Activated gamma-delta T cell (primary cell): ENCODE measurements around the gene ALB.

Source experiments
- DNase-seq: peaks from one replicate; lab custom pipeline; 2025; lab: John Stamatoyannopoulos, UW

ALB gene

DNA sequence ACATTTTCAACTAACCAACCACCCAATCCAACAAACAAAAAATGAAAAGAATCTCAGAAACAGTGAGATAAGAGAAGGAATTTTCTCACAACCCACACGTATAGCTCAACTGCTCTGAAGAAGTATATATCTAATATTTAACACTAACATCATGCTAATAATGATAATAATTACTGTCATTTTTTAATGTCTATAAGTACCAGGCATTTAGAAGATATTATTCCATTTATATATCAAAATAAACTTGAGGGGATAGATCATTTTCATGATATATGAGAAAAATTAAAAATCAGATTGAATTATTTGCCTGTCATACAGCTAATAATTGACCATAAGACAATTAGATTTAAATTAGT, 27.7 kb downstream of the ALB start:
- no peak for DNase-seq

GRCh38 chr4:73432169-73433000, 28.3 kb downstream of the ALB start:
- no peak for DNase-seq

GRCh38 chr4:73433140-73433539, 29.1 kb downstream of the ALB start:
- DNase-seq: no peak

GRCh38 chr4:73434311-73434710, 30.2 kb downstream of the ALB start:
- no peak for DNase-seq

- no peak for DNase-seq
These were observed 31.9 kb downstream of the ALB start, which contains the start of gene AFP for GRCh38 chr4:73435984-73436383. TSS of gene AFP (plus strand) at chr4:73436221. CDS start at chr4:73436263, 42 bp downstream.

GRCh38 chr4:73436674-73437557, 32.8 kb downstream of the ALB start:
- no peak for DNase-seq

DNA sequence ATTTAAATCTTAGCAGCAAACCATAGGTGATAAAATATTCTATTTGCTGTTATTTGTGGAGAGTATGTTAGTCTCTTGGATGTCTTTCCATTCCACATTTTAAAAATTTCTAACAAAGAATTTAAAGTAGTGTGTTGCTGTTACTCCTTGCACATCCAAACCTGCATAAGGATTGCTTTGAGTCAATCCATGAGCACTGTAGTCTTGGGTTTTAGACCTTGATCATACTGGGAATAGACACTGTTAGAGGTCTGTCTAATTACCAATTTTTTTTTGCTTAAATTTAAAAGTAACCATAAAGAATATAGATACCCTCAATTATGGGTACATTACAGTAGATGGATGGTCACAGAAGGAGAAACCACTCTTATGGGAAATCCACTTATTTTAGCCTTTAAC, 33.5 kb downstream of the ALB start:
- no peak for DNase-seq

- DNase-seq: no peak
These were observed 34.0 kb downstream of the ALB start for GRCh38 chr4:73438048-73438447.

DNA sequence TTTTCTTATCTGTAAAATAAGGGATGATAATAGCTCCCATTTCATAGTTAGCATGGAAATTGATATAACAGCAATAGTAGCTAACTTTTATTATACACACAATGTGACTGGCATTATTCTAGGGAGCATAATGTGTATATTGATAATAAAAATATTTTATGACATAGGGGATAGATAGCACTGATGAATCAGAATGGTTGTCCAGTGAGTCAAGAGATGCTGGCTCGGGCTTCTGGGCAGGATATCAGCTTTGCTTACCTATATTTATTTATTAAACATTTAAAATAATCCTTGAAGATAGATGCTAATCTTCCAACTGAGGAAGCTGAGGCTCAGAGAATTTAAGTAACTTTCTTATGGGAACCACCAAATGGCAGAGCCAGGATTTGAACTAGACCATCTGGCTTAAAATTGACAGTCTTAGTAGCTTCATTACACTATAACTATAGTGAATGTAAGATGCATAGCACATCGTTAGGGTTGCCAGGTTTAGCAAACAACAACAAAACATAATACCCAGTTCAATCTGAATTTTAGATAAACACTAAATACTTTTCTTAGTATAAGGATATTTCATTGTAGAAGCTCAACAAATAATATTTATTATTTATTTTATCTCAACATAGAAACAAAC, 34.6 kb downstream of the ALB start:
- no peak for DNase-seq

DNA sequence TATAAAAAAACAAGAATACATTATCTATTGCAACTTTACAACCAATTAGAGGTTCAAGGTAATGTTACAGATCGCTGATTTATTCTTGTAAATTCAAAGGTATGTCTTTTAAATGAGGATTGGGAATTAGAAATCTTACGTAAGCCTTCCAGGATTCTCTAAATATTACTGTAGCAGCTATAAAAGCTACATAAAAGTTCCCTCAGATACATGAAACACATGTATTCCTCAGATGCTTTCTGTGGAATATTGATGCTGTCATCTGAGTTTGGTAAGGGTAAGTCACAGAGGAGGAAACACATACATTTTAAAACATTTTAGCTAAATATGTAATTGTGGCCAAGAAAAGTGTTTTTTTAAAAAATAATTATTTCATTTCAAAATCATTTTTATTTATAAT, 35.4 kb downstream of the ALB start:
- no peak for DNase-seq

DNA sequence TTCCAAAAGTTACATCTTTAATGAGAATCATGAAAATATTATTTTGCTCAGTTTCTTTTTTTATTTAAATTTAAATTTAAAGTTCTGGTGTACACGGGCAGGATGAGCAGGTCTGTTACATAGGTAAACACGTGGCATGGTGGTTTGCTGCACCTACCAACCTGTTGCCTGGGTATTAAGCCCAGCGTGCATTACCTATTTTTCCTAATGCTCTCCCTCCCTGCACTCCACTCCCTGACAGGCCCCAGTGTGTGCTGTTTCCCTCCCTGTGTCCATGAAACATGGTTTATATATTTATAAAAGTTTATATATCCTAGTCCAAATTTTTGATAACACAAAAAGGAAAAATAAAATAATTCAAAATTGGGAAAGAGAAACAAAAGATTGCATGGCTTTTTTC, 35.9 kb downstream of the ALB start:
- no peak for DNase-seq

DNA sequence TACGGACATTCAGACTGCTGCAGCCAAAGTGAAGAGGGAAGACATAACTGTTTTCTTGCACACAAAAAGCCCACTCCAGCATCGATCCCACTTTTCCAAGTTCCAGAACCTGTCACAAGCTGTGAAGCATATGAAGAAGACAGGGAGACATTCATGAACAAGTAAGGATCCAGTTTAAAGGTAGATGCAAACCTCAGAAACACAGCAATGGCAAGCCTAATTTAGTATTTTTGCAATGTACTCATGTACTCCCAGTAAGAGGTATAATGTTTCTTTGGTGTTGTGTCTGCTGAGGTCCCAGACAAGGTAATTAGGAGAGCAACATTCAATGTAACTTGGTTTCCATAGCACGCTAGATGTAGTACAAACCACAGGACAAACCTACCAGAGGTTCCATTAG, 36.6 kb downstream of the ALB start:
- DNase-seq: no peak

- DNase-seq: no peak
These were observed 38.2 kb downstream of the ALB start for GRCh38 chr4:73442275-73442674.

- DNase-seq: no peak
These were observed 39.1 kb downstream of the ALB start for GRCh38 chr4:73443224-73443623.

GRCh38 chr4:73445383-73446335, 41.6 kb downstream of the ALB start:
- DNase-seq: no peak

GRCh38 chr4:73446336-73446938, 42.4 kb downstream of the ALB start:
- DNase-seq: no peak

GRCh38 chr4:73447671-73448070, 43.6 kb downstream of the ALB start:
- no peak for DNase-seq

GRCh38 chr4:73448448-73449203, 44.5 kb downstream of the ALB start:
- DNase-seq: no peak

- DNase-seq: no peak
These were observed 46.4 kb downstream of the ALB start for GRCh38 chr4:73450398-73451004.

DNA sequence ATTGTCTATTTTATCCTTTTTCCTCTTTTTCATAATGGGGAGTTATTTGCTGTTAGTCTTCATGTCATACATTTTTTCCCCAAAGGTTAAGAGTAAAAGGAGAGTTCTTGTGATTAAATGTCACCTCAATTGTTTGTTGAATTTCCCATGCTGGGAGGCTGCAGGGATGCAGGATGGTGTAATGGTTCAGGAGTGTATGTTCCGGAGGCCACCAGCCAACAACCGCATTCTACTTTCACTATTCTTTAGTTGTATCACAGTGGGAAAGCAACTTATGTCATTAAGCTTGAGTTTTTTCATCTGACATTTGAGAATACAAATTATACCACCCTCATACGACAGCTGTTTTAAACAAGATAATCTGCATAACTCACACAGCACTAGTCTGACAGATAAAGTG, 47.3 kb downstream of the ALB start:
- DNase-seq: no peak
